BJ (cell line): Measurements from ENCODE around the gene SKIL. TPM values are rescaled to one million over a fixed set of nuclear protein-coding genes. Genes with fewer than 3 reads are reported as not detected.
A peak's percentile ranks its signal among the peaks of the same experiment; 100 is the strongest.

Experiments used
- CTCF ChIA-PET: fragments of 350-600 bp; formaldehyde crosslinking; extraction: SDS; loops from one replicate; lab custom pipeline; 2021; ENCODE audit warnings: antibody characterized with exemption, inconsistent platforms; lab: Yijun Ruan, JAX
- POLR2A ChIA-PET: fragments of 300-600 bp; sonication (Branson Sonifier 250); formaldehyde crosslinking; extraction: SDS; loops from one replicate; lab custom pipeline; 2021; ENCODE audit warnings: antibody characterized with exemption; lab: Charles Lee
- DNase-seq: peaks from one replicate; pipeline ENCODE4 v3.0.0-alpha.2; 2011; ENCODE audit warnings: low read depth
- H3K27me3 ChIP-seq: 2 replicates; pipeline ENCODE4 v1.6.0; 2011; ENCODE audit warnings: low read length; ENCODE audit not compliant: control insufficient read depth, insufficient read depth
- H3K36me3 ChIP-seq: 2 replicates; pipeline ENCODE4 v1.5.1; 2011; ENCODE audit warnings: low read length; ENCODE audit not compliant: control insufficient read depth, insufficient read depth
- H3K4me3 ChIP-seq: 2 replicates; pipeline ENCODE4 v1.5.1; 2011; ENCODE audit warnings: low read depth, mild to moderate bottlenecking, control low read depth, low read length
- CTCF ChIP-seq: IDR thresholded peaks from 2 replicates; pipeline ENCODE4 v1.5.1; 2011; ENCODE audit warnings: low read depth, mild to moderate bottlenecking, control low read depth, inconsistent platforms, low read length, moderate library complexity; ENCODE audit not compliant: insufficient read depth
- polyA plus RNA-seq: library from polyadenylated mRNA; depleted of rRNA; stranded (reverse); fragments of >200 nt; gene quantifications from 2 replicates; pipeline ENCODE4 v1.2.3, GENCODE V29; 2011

SKIL gene
- polyA plus RNA-seq, 1 experiment, result 9.7 TPM

DNA sequence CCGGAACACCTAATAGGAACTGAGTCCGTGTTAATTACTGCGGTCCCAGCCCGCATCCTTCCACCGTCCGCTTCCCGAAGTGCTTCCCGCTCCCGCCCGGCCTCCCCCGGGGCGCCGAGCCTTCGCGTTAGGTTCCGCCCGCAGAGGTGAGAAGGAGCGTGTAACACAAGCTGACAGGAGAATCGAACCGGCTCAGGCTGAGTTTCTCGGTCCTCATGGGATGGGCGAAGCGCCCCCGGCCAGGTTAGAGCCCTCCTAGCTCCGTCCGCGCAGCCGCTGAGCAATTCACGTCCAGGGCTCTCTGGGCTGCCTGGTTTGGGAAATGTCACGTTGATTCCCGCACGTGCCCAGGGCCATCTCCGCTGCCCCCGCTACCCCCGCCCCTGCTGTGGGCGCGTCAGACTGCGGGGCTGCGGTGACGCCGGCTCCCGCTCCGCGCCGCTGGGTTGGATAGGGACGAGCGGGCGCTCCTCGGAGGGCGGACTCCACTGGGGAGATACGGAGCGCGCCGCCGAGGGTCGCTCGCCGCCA is 62.1 kb downstream of the SKIL start:
- ChIA-PET CTCF (no interaction called here), POLR2A (no interaction called here)
- DNase-seq, result no peak
- no peak for TF ChIP-seq CTCF
- peak overlapping the region; percentile 47 for H3K4me3 ChIP-seq
- no peaks in the 10 kb centered on the region for H3K36me3 ChIP-seq
- no peaks in the 10 kb centered on the region for H3K27me3 ChIP-seq

GRCh38 chr3:170420307-170420821 is 62.8 kb downstream of the SKIL start:
- Histone ChIP-seq H3K27me3 (no peaks in the 10 kb centered on the region), H3K4me3 (no peak overlapping the region), H3K36me3 (no peaks in the 10 kb centered on the region; the same call in 1 of the 2 replicates)
- POLR2A ChIA-PET, result no interaction called here
- no peak for DNase-seq
- CTCF ChIA-PET, result interaction anchor here (1.6 kb wide), 1 partner anchor 391 kb away, joined by 5 read pairs; no protein-coding TSS in a partner anchor
- no peak for TF ChIP-seq CTCF

GRCh38 chr3:170421111-170421641 is 63.7 kb downstream of the SKIL start:
- DNase-seq, result no peak
- TF ChIP-seq CTCF, result no peak

GRCh38 chr3:170421758-170422157 is 64.2 kb downstream of the SKIL start:
- CTCF ChIA-PET, result interaction anchor here (0.6 to 1.6 kb wide), 2 partner anchors 18 to 389 kb away, joined by 3 to 5 read pairs; no protein-coding TSS in a partner anchor
- no peaks in the 10 kb centered on the region for H3K27me3 ChIP-seq
- H3K36me3 ChIP-seq, result no peaks in the 10 kb centered on the region; the same call in 1 of the 2 replicates
- DNase-seq, result no peak
- no peak for TF ChIP-seq CTCF
- POLR2A ChIA-PET, result no interaction called here
- no peak overlapping the region for H3K4me3 ChIP-seq

More at GRCh38 chr3:170421111-170421641, 63.7 kb downstream of the SKIL start:
- Histone ChIP-seq H3K27me3 (no peaks in the 10 kb centered on the region), H3K4me3 (0 out of 2 replicates have a peak overlapping the region, but pooled peaks have one; percentile 5), H3K36me3 (no peaks in the 10 kb centered on the region; the same call in 1 of the 2 replicates)
- POLR2A ChIA-PET, result no interaction called here
- CTCF ChIA-PET, result interaction anchor here (0.6 to 1.6 kb wide), 2 partner anchors 18 to 390 kb away, joined by 3 to 5 read pairs; no protein-coding TSS in a partner anchor

- ChIA-PET CTCF (interaction anchor here (0.8 kb wide), 1 partner anchor 64 kb away, joined by 3 read pairs; no protein-coding TSS in a partner anchor), POLR2A (no interaction called here)
- no peak for TF ChIP-seq CTCF
- H3K36me3 ChIP-seq, result no peaks in the 10 kb centered on the region; the same call in 1 of the 2 replicates
- H3K27me3 ChIP-seq, result no peaks in the 10 kb centered on the region
- H3K4me3 ChIP-seq, result no peak overlapping the region
- DNase-seq, result no peak
These were observed 65.6 kb downstream of the SKIL start for GRCh38 chr3:170423001-170423615.
